HL-60 (cell line): ENCODE data around the gene MXD1.
A peak's percentile ranks its signal among the peaks of the same experiment; 100 is the strongest.

Experiments used
- DNase-seq, 2 experiments: peaks; one replicate each; pipeline ENCODE4 v3.0.0-alpha.2; 2010 to 2020; ENCODE audit warnings: low read depth in 1 of 2, low spot score in 1 of 2
- H3K27ac ChIP-seq: fragments of 250-450 bp; sonication (Bioruptor Pico); replicated peaks from 2 replicates; pipeline ENCODE4 v1.5.1; 2020; ENCODE audit warnings: mild to moderate bottlenecking, moderate library complexity
- H3K27me3 ChIP-seq: fragments of 250-450 bp; sonication (Bioruptor Pico); 2 replicates; pipeline ENCODE4 v1.5.1; 2021; ENCODE audit warnings: mild to moderate bottlenecking, moderate library complexity; ENCODE audit not compliant: insufficient read depth, poor library complexity, severe bottlenecking
- H3K4me3 ChIP-seq: replicated peaks from 2 replicates; pipeline ENCODE4 v1.5.1; 2011; ENCODE audit warnings: mild to moderate bottlenecking, control low read depth, low read length; ENCODE audit not compliant: insufficient read depth
- CTCF ChIP-seq: IDR thresholded peaks from one replicate; pipeline ENCODE4 v1.5.1; 2011; ENCODE audit warnings: low read length, control low read depth, inconsistent platforms; ENCODE audit not compliant: insufficient read depth
- GABPA ChIP-seq: IDR thresholded peaks from 2 replicates; pipeline ENCODE4 v1.6.1; 2012; ENCODE audit warnings: low read depth
- POLR2AphosphoS5 ChIP-seq: IDR thresholded peaks from 2 replicates; pipeline ENCODE4 v1.6.1; 2012; ENCODE audit warnings: low read depth
- REST ChIP-seq: IDR thresholded peaks from 2 replicates; pipeline ENCODE4 v1.6.1; 2012; ENCODE audit warnings: low read depth; ENCODE audit not compliant: insufficient replicate concordance
- SPI1 ChIP-seq: IDR thresholded peaks from 2 replicates; pipeline ENCODE4 v1.6.1; 2012; ENCODE audit warnings: low read depth, mild to moderate bottlenecking, borderline replicate concordance

The MXD1 gene

GRCh38 chr2:69932596-69932922, 17.6 kb downstream of the MXD1 start:
- H3K27me3 ChIP-seq, result no peaks in the 10 kb centered on the region
- no peak for DNase-seq
- H3K27ac ChIP-seq, result no peak overlapping the region
- no peak for TF ChIP-seq CTCF
- no peak for TF ChIP-seq POLR2AphosphoS5
- no peak for TF ChIP-seq GABPA
- no peak for TF ChIP-seq SPI1
- TF ChIP-seq REST, result no peak
- no peak overlapping the region for H3K4me3 ChIP-seq

GRCh38 chr2:69933254-69933828, 18.4 kb downstream of the MXD1 start:
- peak in 1 of 2 experiments; percentile 64 for DNase-seq
- no peaks in the 10 kb centered on the region for H3K27me3 ChIP-seq
- no peak overlapping the region for H3K27ac ChIP-seq
- TF ChIP-seq REST (no peak), SPI1 (peak; percentile 66)
- H3K4me3 ChIP-seq, result no peak overlapping the region

- TF ChIP-seq SPI1 (peak; percentile 47; the same call in 1 of the 2 replicates), REST (no peak), CTCF (no peak), POLR2AphosphoS5 (no peak), GABPA (no peak)
- peak; percentile 46 to 78 for DNase-seq
- 0 out of 2 replicates have a peak overlapping the region, but pooled peaks have one; percentile 8 for H3K27ac ChIP-seq
- no peaks in the 10 kb centered on the region for H3K27me3 ChIP-seq
- no peak overlapping the region for H3K4me3 ChIP-seq
Observed at GRCh38 chr2:69933839-69934613, 19.1 kb downstream of the MXD1 start.
